Loucy (cell line): ENCODE data around the gene C12orf56.
"Not testable (repeated sequence)": the region's sequence is repeated elsewhere in the genome, so short reads cannot be mapped to it uniquely, and the experiment has no call there.

ENCODE experiments used
- H2AFZ ChIP-seq: fragments of 200-600 bp; sonication (generic); 2 replicates; pipeline ENCODE4 v1.6.0; 2016; ENCODE audit warnings: antibody characterized with exemption, mild to moderate bottlenecking, low read length, moderate library complexity
- H3F3A ChIP-seq: fragments of 200-600 bp; 2 replicates; pipeline ENCODE4 v1.6.0; 2016; ENCODE audit warnings: antibody characterized with exemption, low read depth, mild to moderate bottlenecking
- H3K27me3 ChIP-seq: fragments of 200-600 bp; sonication (generic); 2 replicates; pipeline ENCODE4 v1.6.1; 2014; ENCODE audit warnings: low read length, mild to moderate bottlenecking; ENCODE audit not compliant: insufficient read depth, poor library complexity, severe bottlenecking
- H3K36me3 ChIP-seq: fragments of 200-600 bp; sonication (generic); 2 replicates; pipeline ENCODE4 v1.6.1; 2016; ENCODE audit warnings: low read length; ENCODE audit not compliant: insufficient read depth
- H3K4me1 ChIP-seq: fragments of 200-600 bp; sonication (generic); 2 replicates; pipeline ENCODE4 v1.5.1; 2014; ENCODE audit warnings: low read length, mild to moderate bottlenecking; ENCODE audit not compliant: insufficient read depth, poor library complexity, severe bottlenecking
- H3K4me2 ChIP-seq: fragments of 200-600 bp; sonication (generic); 2 replicates; pipeline ENCODE4 v1.6.0; 2014; ENCODE audit warnings: antibody characterized with exemption, low read length, low read depth, mild to moderate bottlenecking; ENCODE audit not compliant: poor library complexity, severe bottlenecking
- H3K4me3 ChIP-seq: fragments of 200-600 bp; sonication (generic); 2 replicates; pipeline ENCODE4 v1.5.1; 2014; ENCODE audit warnings: low read length, mild to moderate bottlenecking, mixed read lengths; ENCODE audit not compliant: poor library complexity, severe bottlenecking
- H3K79me2 ChIP-seq: fragments of 200-600 bp; sonication (generic); 2 replicates; pipeline ENCODE4 v1.6.1; 2014; ENCODE audit warnings: low read length; ENCODE audit not compliant: insufficient read depth
- H3K9ac ChIP-seq: fragments of 200-600 bp; sonication (generic); 2 replicates; pipeline ENCODE4 v1.6.0; 2014; ENCODE audit warnings: mild to moderate bottlenecking, low read depth, low read length, moderate library complexity; ENCODE audit not compliant: poor library complexity, severe bottlenecking
- H3K9me2 ChIP-seq: fragments of 200-600 bp; sonication (generic); replicated peaks from 2 replicates; pipeline ENCODE4 v1.6.1; 2016; ENCODE audit warnings: low read depth, low read length, mixed read lengths
- H3K9me3 ChIP-seq: fragments of 200-600 bp; sonication (generic); 2 replicates; pipeline ENCODE4 v1.6.1; 2014; ENCODE audit warnings: mild to moderate bottlenecking, antibody characterized with exemption, low read length, low read depth; ENCODE audit not compliant: insufficient read depth
- H4K20me1 ChIP-seq: fragments of 200-600 bp; sonication (generic); 2 replicates; pipeline ENCODE4 v1.6.0; 2014; ENCODE audit warnings: antibody characterized with exemption, low read length, mild to moderate bottlenecking; ENCODE audit not compliant: insufficient read depth, poor library complexity, severe bottlenecking
- EZH2phosphoT487 ChIP-seq: fragments of 200-600 bp; IDR thresholded peaks from 2 replicates; pipeline ENCODE4 v1.6.1; 2018; ENCODE audit warnings: antibody characterized with exemption, mild to moderate bottlenecking, moderate library complexity, borderline replicate concordance
- TF ChIP-seq, protein P1 (sequence below): fragments of 200-600 bp; sonication (generic); conservative IDR thresholded peaks from 2 replicates; pipeline ENCODE4 v1.5.1; 2014; ENCODE audit warnings: mild to moderate bottlenecking, antibody characterized with exemption, low read length

Gene C12orf56

GRCh38 chr12:64320611-64321010, 69.9 kb downstream of the C12orf56 start:
- Histone ChIP-seq H3F3A (no peaks in the 10 kb centered on the region), H3K79me2 (no peaks in the 10 kb centered on the region), H3K36me3 (no peaks in the 10 kb centered on the region), H3K4me1 (no peaks in the 10 kb centered on the region), H3K9me3 (no peaks in the 10 kb centered on the region), H3K27me3 (no peaks in the 10 kb centered on the region), H2AFZ (no peak overlapping the region), H3K4me3 (no peak overlapping the region), H3K9ac (no peak overlapping the region), H3K9me2 (no peaks in the 10 kb centered on the region), H4K20me1 (no peaks in the 10 kb centered on the region), H3K4me2 (no peak overlapping the region)
- no peak for TF ChIP-seq EZH2phosphoT487
- TF ChIP-seq, protein P1, sequence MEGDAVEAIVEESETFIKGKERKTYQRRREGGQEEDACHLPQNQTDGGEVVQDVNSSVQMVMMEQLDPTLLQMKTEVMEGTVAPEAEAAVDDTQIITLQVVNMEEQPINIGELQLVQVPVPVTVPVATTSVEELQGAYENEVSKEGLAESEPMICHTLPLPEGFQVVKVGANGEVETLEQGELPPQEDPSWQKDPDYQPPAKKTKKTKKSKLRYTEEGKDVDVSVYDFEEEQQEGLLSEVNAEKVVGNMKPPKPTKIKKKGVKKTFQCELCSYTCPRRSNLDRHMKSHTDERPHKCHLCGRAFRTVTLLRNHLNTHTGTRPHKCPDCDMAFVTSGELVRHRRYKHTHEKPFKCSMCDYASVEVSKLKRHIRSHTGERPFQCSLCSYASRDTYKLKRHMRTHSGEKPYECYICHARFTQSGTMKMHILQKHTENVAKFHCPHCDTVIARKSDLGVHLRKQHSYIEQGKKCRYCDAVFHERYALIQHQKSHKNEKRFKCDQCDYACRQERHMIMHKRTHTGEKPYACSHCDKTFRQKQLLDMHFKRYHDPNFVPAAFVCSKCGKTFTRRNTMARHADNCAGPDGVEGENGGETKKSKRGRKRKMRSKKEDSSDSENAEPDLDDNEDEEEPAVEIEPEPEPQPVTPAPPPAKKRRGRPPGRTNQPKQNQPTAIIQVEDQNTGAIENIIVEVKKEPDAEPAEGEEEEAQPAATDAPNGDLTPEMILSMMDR = no peak

DNA sequence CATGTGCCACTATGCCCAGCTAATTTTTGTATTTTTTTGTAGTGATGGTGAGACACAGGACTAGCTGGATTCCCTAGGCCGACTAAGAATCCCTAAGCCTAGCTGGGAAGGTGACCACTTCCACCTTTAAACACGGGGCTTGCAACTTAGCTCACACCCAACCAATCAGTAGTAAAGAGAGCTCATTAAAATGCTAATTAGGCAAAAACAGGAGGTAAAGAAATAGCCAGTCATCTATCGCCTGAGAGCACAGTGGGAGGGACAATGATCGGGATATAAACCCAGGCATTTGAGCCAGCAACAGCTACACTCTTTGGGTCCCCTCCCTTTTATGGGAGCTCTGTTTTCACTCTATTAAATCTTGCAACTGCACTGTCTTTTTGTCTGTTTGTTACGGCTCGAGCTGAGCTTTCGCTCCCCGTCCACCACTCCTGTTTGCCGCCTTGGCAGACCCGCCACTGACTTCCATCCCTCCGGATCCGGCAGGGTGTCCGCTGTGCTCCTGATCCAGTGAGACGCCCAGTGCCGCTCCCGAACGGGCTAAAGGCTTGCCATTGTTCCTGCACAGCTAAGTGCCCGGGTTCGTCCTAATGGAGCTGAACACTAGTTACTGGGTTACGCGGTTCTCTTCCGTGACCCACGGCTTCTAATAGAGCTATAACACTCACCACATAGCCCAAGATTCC, 70.9 kb downstream of the C12orf56 start:
- not testable (repeated sequence) for H3K4me2 ChIP-seq

GRCh38 chr12:64318605-64319004, 72.0 kb downstream of the C12orf56 start:
- Histone ChIP-seq H4K20me1 (no peaks in the 10 kb centered on the region), H3K9ac (no peak overlapping the region), H3K79me2 (no peaks in the 10 kb centered on the region), H3K27me3 (no peaks in the 10 kb centered on the region), H3K4me2 (no peak overlapping the region), H3K9me2 (no peaks in the 10 kb centered on the region), H3F3A (no peaks in the 10 kb centered on the region), H3K9me3 (no peaks in the 10 kb centered on the region), H3K4me1 (no peaks in the 10 kb centered on the region), H2AFZ (no peak overlapping the region), H3K36me3 (no peaks in the 10 kb centered on the region), H3K4me3 (no peak overlapping the region)
- no peak for TF ChIP-seq EZH2phosphoT487
- TF ChIP-seq, protein P1 = no peak

More for the DNA sequence above, 70.9 kb downstream of the C12orf56 start:
- H3K9me2 ChIP-seq, H4K20me1 ChIP-seq, H3K9ac ChIP-seq, H3K4me1 ChIP-seq, H3K9me3 ChIP-seq, H3F3A ChIP-seq, H3K79me2 ChIP-seq, H3K27me3 ChIP-seq, H3K36me3 ChIP-seq, H2AFZ ChIP-seq, H3K4me3 ChIP-seq: not testable (repeated sequence)

DNA sequence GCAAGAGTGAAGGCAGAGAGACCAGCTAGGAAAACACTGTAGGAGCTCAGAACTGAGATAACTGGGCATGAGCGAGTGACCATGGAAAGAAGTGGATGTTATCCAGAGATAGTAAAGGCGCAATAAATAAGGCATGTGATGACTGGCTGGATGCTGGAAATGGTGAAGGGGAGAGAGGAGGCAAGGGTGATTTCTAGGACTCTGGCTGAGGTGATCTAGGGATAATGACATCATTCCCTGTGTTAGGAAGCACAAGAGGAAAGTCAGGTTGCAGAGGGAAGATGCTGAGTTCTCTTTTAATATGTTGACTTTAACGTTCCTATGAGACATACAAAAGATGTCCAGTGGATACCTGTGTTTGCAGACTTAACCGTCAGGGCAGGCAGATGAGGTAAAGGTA, 78.7 kb downstream of the C12orf56 start:
- Histone ChIP-seq H3K9me2 (no peaks in the 10 kb centered on the region), H4K20me1 (no peaks in the 10 kb centered on the region), H3K4me2 (no peak overlapping the region), H3K9ac (no peak overlapping the region), H3F3A (no peaks in the 10 kb centered on the region), H3K27me3 (no peaks in the 10 kb centered on the region), H2AFZ (no peak overlapping the region), H3K4me1 (no peaks in the 10 kb centered on the region), H3K36me3 (no peaks in the 10 kb centered on the region), H3K9me3 (no peaks in the 10 kb centered on the region), H3K79me2 (no peaks in the 10 kb centered on the region), H3K4me3 (no peak overlapping the region)
- no peak for TF ChIP-seq EZH2phosphoT487
- TF ChIP-seq, protein P1 = no peak
